SK-N-SH treated with all-trans-retinoic acid at 6 μM for 48 hours (cell line): ENCODE measurements around the gene ALDH16A1.

ENCODE experiments used
- ARNTL ChIP-seq: fragments of 450-650 bp; formaldehyde crosslinking; IDR thresholded peaks from 2 replicates; pipeline ENCODE4 v1.5.0; 2020; ENCODE audit warnings: low read depth, mild to moderate bottlenecking, moderate library complexity, borderline replicate concordance
- GLIS3 ChIP-seq: fragments of 250-450 bp; sonication (Bioruptor Pico); IDR thresholded peaks from 2 replicates; pipeline ENCODE4 v1.5.0; 2020; ENCODE audit warnings: mild to moderate bottlenecking, moderate library complexity
- OSR1 ChIP-seq: fragments of 250-450 bp; sonication (Bioruptor Pico); IDR thresholded peaks from 2 replicates; pipeline ENCODE4 v1.8.0; 2022; ENCODE audit warnings: moderate library complexity, mild to moderate bottlenecking, inconsistent platforms
- TCF4 ChIP-seq: fragments of 250-450 bp; sonication (Bioruptor Pico); IDR thresholded peaks from 2 replicates; pipeline ENCODE4 v1.8.0; 2021; ENCODE audit warnings: mild to moderate bottlenecking, moderate library complexity, borderline replicate concordance
- TOX ChIP-seq: fragments of 250-450 bp; sonication (Bioruptor Pico); IDR thresholded peaks from 2 replicates; pipeline ENCODE4 v1.8.0; 2021; ENCODE audit warnings: mild to moderate bottlenecking, moderate library complexity, borderline replicate concordance
- ZFP3 ChIP-seq: fragments of 250-450 bp; sonication (Bioruptor Pico); IDR thresholded peaks from 2 replicates; pipeline ENCODE4 v1.5.0; 2020; ENCODE audit warnings: mild to moderate bottlenecking, moderate library complexity
- ZFP30 ChIP-seq: fragments of 450-650 bp; formaldehyde crosslinking; IDR thresholded peaks from 2 replicates; pipeline ENCODE4 v1.5.0; 2022; ENCODE audit warnings: mild to moderate bottlenecking, moderate library complexity
- ZNF70 ChIP-seq: fragments of 450-650 bp; formaldehyde crosslinking; IDR thresholded peaks from 2 replicates; pipeline ENCODE4 v1.5.0; 2020; ENCODE audit warnings: mild to moderate bottlenecking, moderate library complexity
- ZNF8 ChIP-seq: fragments of 450-650 bp; formaldehyde crosslinking; IDR thresholded peaks from 2 replicates; pipeline ENCODE4 v1.5.0; 2020; ENCODE audit warnings: mild to moderate bottlenecking, moderate library complexity
- TF ChIP-seq, protein P1 (sequence below): fragments of 250-450 bp; sonication (Bioruptor Pico); IDR thresholded peaks from 2 replicates; pipeline ENCODE4 v1.8.0; 2020; ENCODE audit warnings: mild to moderate bottlenecking, moderate library complexity, borderline replicate concordance
- TF ChIP-seq, protein P2 (sequence below): fragments of 250-450 bp; sonication (Bioruptor Pico); IDR thresholded peaks from 2 replicates; pipeline ENCODE4 v1.5.1; 2020; ENCODE audit warnings: low read depth, mild to moderate bottlenecking, moderate library complexity
- TF ChIP-seq, protein P3 (sequence below): fragments of 250-450 bp; sonication (Bioruptor Pico); IDR thresholded peaks from 2 replicates; pipeline ENCODE4 v1.8.0; 2021; ENCODE audit warnings: low read depth, mild to moderate bottlenecking, moderate library complexity, borderline replicate concordance

DNA sequence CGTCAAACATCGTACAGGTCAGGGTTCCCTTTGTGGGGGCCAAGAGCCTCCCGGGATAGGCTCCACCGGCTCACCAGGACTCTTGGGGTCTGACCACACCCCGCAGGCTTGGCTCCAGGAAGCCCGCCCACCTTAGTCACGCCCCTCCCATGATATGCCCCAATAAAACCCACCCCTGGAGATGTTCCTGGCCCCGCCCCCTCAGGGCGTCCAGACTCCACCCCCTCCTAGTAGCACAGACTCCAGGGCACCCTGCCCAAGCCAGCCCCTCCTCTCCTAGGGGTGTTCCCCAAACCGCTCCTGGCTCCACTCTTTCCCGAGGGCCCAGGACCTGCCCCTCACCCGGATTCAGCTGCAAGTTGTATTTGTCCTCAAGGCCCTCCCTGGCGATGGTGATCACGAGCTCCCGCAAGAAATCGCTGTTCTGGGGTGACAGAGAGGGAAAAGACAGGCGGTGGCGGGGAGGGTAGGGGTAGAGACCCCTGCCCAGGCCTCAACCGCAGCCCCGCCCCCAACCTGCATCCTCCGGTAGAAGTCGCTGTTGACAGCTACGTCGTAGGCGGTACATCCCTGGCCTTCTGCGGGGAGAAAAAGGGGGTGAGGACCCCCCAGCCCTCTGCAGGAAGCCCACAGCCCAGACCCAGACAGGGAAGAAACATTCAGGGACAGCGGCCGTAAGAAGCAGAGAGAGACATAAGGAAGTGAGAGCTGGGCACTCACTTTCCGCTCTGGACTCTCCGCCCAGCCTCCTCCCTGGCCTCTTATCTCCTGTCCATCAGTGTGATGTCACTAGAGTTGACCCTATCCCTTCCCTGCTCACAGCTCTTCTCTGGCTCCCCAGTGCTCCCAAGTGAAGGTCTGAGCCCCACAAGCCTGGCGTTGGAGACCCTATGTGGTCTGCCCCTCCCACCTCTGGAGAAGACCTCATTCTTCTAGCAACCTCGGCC lies 5.3 kb upstream of the ALDH16A1 start:
- TF ChIP-seq TOX (CRISPR knock-in tag): no peak
- TF ChIP-seq, protein P1, sequence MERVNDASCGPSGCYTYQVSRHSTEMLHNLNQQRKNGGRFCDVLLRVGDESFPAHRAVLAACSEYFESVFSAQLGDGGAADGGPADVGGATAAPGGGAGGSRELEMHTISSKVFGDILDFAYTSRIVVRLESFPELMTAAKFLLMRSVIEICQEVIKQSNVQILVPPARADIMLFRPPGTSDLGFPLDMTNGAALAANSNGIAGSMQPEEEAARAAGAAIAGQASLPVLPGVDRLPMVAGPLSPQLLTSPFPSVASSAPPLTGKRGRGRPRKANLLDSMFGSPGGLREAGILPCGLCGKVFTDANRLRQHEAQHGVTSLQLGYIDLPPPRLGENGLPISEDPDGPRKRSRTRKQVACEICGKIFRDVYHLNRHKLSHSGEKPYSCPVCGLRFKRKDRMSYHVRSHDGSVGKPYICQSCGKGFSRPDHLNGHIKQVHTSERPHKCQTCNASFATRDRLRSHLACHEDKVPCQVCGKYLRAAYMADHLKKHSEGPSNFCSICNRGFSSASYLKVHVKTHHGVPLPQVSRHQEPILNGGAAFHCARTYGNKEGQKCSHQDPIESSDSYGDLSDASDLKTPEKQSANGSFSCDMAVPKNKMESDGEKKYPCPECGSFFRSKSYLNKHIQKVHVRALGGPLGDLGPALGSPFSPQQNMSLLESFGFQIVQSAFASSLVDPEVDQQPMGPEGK (CRISPR knock-in tag): no peak
- TF ChIP-seq, protein P2, sequence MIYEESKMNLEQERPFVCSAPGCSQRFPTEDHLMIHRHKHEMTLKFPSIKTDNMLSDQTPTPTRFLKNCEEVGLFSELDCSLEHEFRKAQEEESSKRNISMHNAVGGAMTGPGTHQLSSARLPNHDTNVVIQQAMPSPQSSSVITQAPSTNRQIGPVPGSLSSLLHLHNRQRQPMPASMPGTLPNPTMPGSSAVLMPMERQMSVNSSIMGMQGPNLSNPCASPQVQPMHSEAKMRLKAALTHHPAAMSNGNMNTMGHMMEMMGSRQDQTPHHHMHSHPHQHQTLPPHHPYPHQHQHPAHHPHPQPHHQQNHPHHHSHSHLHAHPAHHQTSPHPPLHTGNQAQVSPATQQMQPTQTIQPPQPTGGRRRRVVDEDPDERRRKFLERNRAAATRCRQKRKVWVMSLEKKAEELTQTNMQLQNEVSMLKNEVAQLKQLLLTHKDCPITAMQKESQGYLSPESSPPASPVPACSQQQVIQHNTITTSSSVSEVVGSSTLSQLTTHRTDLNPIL (CRISPR knock-in tag): no peak
- no peak for TF ChIP-seq ZFP3 (CRISPR knock-in tag)
- TF ChIP-seq ZFP30 (CRISPR knock-in tag): no peak
- TF ChIP-seq TCF4: no peak
- TF ChIP-seq ARNTL (CRISPR knock-in tag): no peak
- TF ChIP-seq, protein P3, sequence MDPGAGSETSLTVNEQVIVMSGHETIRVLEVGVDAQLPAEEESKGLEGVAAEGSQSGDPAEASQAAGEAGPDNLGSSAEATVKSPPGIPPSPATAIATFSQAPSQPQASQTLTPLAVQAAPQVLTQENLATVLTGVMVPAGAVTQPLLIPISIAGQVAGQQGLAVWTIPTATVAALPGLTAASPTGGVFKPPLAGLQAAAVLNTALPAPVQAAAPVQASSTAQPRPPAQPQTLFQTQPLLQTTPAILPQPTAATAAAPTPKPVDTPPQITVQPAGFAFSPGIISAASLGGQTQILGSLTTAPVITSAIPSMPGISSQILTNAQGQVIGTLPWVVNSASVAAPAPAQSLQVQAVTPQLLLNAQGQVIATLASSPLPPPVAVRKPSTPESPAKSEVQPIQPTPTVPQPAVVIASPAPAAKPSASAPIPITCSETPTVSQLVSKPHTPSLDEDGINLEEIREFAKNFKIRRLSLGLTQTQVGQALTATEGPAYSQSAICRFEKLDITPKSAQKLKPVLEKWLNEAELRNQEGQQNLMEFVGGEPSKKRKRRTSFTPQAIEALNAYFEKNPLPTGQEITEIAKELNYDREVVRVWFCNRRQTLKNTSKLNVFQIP (CRISPR knock-in tag): no peak
- TF ChIP-seq ZNF70: no peak
- no peak for TF ChIP-seq GLIS3 (CRISPR knock-in tag)
- no peak for TF ChIP-seq ZNF8 (CRISPR knock-in tag)
- no peak for TF ChIP-seq OSR1 (CRISPR knock-in tag)
